ENCODE data around the gene TCF23.
"Not testable (repeated sequence)": the region's sequence is repeated elsewhere in the genome, so short reads cannot be mapped to it uniquely, and the experiment has no call there.

The TCF23 gene

DNA sequence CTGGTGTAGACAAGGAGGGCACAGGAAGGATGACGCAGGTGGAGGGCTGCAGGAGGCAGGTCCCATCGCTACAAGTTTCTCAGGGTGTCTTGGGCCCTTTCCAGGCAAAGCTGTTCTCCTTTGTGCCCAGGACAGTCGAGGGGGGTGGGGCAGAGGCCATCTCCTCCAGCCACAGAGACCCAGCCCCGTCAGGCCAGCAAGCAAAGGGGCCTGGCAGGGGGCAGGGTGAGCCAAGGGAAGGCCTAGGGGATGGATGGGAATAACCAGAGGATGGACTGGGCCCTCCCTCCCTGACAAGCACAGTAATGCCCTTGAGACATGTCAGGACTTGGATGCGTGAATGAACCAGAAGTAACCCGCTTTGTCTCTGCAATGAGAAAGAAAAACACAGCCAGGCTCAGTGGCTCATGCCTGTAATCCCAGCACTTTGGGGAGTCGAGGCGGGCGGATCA, 6.3 kb downstream of the TCF23 start:
- FAIRE-seq, result no peak

DNA sequence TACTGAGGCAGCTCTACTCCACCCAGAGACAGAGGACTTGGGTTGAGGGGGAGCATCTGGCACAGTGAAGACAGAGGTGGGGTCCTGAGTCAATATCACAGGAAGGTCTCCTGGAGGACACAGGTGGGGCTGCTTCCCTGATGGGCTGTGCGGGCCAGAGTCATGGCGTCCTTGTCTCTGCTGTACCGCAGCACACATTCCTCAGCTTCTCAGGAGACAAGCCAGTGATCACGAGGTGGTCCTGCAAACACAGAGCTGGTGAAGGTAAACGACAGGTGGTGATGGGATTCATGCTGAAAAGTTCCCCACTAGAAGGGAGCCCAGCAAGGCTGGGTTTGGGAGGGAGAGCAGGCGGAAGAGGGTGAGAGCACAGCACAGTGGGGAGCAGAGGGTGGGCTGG, 9.7 kb downstream of the TCF23 start:
- FAIRE-seq, result no peak

DNA sequence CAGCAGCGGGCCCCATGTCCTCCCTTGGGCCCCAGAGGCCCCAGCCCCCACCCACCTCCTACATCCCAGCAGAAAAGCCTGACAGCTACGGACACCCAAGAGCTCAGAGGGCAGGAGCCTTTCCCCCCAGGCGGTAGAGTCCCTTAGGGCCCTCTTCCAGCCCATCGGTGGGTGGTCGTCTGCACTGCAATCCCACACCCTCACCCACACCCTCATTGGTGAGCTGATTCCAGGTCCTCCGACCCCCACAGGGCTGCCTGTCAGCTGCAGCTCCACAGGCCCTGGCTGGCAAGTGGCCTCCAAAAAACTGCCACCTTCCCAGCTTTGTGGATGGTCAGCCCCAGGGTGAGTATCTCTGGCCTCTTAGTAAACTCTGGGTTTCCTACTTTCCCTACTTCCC, 10.5 kb downstream of the TCF23 start:
- no peak for FAIRE-seq

DNA sequence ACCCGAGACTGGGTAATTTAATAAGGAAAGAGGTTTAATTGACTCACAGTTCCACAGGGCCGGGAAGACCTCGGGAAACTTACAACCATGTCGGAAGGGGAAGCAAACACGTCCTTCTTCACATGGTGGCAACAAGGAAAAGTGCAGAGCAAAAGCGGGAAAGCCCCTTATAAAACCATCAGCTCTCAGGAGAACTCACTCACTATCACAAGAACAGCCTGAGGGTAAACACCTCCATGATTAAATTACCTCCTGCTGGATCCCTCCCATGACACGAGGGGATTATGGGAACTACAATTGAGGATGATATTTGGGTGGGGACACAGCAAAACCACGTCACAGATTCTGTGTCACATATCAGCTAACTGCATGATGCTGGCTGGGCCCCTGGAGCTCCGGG, 11.4 kb downstream of the TCF23 start:
- FAIRE-seq, result no peak

DNA sequence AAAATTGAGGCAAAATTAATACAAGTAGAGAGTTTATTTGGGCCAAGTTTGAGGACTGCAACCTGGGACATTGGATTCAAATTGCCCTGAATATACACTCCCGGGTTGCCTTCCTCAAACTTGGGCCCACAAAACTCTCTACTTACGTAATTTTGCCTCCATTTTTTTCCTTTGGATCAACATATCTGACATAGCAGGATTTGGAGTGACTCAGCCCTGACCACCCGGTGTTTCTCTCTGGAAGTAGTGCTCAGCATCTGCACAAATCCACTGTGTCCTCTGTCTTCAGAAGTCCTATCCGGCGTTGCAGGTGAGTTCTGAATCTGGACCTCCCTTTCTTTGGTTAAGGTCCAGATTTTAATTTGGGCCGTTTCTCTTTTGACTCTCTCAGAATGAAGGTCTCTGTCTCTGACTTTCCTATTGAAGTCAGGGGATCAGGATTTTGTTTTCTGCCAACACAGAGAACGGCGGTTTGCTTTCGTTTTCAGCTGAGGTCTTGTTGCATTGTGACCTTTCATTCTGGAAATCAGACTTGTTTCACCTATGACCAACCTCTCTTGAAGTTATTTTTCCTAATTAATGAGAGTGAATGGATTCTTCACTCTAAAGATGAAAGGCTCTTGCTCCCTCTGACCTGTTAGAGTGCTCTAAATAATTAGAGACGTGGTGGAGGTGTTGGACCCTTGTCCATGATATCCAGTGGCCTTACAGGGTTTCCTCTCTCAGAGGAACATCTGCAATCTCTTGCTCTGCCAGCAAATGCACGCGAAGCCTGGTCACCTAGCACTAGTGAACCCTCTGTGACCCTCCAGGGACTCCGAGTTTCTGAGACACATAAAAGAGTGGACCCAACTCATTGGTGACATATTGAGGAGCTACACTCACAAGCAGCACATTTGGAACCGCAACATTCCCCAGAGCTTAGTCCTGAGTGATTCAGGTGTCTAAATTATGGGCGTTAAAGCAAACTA, 13.6 kb downstream of the TCF23 start:
- no peak for FAIRE-seq

DNA sequence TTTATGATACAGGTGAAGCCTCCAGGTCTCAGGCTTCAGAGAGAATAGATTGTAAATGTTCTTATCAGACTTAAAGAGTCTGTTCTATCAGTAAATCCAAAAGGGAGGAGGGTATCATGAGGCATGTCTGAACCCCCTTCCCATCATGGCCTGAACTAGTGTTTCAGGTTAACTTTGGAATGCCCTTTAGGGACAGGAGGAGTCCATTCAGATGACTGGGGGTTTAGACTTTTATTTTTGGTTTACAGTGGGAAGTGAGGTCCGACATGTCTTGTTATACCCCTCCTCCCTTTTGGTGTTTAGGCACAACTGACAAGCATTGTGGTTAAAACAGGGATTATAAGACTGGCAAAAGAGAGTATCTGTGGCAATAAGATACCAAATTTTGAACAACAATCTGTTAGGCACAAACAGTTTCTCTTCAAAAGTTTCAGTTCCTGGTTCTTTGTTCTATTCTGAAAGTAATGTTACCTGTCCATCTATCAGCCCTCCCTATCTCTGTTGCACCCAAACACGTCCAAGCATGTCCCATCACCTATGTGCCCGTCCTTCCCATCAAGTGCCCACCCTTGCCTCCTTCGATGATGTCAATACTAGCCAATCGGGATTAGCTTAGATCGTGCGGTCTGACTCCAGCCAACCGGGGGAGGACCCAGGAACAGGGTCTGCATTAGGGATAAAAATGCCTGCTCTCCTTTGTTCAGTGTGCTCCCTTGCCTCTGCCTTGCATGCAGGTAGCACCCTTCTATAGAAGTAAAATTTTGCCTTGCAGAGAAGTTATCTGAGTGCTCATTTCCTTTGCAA, 16.4 kb downstream of the TCF23 start:
- FAIRE-seq, result no peak

DNA sequence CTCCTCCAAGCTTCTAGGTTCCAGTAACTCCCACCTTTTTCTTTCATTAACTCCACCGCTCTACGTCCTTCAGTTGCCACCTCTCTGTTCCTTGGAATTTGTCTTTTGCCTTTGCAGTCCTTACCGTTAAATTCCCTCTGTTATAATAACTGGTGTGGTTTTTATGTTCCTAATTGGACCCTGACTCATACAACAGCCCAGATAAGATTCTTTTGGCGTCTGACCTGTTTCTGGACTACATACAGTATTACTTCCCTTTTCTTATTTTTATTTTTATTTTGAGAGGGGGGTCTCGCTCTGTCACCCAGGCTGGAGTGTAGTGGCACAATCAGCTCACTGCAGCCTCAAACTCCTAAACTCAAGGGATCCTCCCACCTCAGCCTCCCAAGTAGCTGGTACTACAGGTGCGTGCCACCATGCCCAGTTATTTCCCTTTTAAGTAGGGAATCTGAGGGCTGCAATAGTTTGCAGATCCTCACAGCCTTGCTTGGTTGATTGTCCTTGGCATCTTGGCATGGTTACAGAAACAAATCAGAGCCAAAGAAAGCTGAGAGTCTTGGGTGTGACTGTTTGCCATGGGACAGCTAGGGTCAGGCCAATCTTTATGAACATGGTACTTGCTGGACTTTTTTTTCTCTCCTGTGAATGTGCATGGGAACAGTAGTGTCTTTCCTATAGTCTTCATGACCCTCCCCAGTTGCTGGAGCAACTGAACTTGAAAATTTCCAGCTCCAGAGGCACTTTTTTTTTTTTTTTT, 22.0 kb downstream of the TCF23 start:
- no peak for FAIRE-seq

DNA sequence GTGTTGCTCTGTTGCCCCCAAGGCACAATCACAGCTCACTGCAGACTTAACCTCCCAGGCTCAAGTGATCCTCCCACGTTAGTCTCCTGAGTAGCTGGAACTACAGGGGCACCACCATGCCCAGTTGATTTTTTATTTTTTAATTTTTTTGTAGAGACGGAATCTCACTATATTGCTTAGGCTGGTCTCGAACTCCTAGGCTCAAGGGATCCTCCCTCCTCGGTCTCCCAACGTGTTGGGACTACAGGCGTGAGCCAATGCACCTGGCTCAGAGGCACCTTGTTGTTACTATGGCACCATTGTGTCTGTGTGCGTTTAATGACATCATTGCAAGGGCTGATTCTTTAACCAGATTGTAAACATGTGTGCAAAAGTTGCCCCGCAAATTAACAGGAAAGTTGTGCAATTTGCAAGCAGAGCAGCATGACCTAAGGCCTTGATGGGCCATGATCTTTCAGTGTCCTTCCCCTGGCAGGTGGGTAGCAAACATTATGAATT, 22.6 kb downstream of the TCF23 start:
- no peak for FAIRE-seq

DNA sequence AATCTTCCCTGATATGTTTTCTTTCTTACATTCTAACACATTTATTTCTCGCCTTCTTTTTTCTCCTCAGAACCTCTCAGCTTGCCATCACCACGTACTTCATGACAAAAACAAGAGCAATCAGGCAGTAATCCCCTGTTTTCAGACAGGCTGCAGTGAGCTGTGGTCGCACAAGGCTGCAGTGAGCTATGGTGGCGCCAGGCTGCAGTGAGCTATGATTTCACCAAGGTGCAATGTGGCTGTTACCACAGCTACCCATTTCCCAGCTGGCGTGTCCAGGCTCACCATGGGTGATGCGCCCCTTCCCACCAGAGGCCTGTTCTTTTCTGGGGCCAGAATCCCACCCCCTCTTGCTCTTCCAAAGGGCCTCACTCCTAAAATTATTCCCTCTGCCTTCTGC, 25.8 kb downstream of the TCF23 start:
- no peak for FAIRE-seq

DNA sequence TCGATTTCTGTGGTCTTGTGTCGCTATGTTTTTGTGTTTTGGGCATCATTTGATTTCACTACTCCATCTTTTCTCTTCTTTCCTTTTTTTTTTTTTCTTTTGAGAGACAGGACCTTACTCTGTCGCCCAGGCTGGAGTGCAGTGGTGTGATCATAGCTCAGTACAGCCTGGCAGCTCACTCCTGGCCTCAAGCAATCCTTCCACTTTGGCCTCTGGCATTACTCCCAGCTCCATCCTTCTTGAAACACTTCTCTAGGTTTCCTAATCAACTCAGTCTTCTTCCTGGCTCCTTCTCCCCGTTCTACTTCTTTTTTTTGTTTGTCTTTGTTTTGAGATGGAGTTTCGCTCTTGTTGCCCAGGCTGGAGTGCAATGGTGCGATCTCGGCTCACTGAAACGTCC, 26.5 kb downstream of the TCF23 start:
- FAIRE-seq, result no peak

DNA sequence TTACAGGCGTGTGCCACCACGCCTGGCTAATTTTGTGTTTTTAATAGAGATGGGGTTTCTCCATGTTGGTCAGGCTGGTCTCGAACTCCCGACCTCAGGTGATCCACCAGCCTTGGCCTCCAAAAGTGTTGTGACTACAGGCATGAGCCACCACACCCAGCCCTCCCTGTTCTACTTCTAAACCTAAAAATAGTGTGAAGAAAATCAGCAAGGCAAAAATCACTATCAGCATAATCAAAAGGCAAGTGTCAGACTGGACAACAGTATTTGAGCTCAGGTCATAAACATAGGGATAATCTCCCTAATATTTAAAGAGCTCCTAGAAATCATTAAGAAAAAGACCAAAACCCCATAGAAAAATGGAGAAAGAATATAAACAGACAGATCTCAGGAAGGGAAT, 27.0 kb downstream of the TCF23 start:
- FAIRE-seq, result not testable (repeated sequence)

DNA sequence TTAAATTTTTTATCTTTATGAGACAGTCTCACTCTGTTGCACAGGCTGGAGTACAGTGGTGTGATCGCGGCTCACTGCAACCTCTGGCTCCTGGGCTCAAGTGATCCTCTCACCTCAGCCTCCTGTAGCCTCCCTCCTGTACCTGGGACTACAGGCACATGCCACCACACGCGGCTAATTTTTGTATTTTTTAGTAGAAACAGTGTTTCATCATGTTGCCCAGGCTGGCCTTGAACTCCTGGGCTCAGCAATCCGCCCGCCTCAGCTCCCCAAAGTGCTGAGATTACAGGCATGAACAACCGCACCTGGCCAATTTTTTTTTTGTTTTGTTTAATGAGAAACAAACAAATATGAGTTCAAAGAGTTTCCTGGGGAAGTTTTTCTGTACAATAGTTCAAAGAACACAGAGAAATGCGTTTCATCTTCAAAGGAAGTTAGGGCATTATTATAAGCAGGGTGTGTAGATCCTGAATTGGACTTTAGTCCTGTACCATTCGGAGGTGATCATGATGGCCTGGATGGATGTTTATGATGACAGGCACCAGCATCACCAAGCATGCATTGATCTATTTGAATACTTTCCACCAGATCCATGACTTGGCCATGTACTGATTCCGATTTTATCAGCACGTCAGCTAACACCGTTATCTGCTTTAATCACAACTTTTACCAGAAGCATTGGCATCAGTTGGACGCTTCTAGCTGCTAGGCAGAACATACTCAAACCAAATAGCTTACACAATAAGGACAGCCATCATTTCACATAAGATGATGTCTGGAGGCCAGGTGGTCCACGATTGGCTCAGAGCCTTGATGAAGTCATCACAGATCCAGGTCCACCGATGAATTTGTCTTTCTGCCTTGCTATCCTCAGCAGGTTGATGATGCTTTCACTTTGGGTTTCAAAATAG, 28.9 kb downstream of the TCF23 start:
- FAIRE-seq, result no peak

DNA sequence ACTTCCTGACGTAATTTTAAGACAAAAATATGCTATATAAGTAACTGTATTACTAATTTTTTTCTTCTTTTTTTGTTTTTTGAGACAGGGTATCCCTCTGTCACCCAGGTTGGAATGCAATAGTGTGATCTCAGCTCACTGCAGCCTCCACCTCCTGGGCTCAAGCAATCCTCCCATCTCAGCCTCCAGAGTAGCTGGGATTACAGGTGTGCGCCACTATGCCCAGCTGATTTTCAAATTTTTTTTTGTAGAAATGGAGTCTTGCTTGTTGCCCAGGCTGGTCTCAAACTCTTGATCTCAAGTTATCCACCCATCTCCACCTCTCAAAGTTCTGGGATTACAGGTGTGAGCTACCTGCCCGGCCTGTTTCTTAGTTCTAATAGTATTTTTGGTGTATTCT, 29.7 kb downstream of the TCF23 start:
- FAIRE-seq, result no peak

DNA sequence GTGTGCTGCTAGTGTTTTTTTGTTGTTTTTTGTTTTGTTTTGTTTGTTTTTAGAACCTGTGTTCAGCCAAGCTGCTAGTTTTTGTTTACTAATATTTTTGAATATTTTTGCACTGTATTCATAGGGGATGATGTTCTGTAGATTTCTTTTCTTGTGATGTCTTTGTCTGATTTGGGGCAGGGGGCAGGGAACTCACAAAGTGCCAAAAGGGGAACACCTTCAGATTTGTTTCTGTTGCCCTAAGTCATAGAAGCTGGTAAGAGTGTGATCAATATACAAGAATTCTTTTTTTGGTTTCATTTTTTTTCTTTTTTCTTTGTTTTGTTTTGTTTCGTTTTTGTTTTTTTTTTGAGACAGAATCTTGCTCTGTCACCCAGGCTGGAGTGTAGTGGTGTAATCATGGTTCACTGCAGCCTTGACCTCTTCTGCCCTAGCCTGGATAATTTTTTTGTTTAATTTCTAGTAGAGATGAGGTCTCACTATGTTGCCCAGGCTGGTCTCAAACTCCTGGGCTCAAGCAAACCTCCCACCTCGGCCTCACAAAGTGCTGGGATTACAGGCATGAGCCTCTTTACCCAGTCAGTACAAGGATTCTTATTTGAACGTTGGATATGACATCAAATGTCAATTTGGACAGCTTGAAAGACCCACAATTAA, 30.7 kb downstream of the TCF23 start:
- no peak for FAIRE-seq

DNA sequence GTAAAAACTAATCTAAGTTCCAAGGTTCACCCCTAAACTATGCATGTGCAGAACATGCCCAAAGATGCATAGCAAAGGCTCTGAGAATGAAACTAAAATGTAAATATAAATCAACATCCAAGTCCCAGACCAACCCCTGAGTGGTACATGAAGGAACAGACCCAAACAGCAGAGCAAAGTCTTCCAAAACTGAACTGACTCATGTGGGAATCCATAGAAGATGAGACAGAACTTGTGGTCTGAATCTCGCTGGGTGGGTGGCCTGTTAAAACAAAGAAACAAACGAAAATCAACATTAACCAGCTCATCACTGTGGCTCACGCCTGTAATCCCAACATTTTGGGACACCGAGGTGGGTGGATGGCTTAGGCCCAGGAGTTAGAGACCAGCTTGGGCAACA, 33.5 kb downstream of the TCF23 start:
- FAIRE-seq, result no peak

DNA sequence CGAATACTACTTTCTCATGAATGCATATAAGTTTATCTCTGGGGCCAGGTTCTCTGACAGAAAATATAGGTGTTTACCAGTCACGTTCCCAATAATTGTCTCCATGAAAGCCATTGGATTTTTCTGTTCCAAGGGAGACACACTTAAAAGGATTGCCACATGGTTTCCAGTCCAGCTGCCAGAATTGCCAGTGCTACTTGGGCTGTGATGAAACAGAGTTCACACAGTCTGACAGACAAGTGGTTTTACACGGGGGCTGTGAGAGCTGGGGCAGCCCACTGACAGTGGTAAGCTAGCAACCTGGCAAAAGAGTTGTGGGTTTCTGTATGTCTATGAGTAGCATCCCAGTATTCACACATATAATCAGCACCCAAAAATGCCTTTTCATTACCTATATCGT, 35.3 kb downstream of the TCF23 start:
- FAIRE-seq, result no peak

DNA sequence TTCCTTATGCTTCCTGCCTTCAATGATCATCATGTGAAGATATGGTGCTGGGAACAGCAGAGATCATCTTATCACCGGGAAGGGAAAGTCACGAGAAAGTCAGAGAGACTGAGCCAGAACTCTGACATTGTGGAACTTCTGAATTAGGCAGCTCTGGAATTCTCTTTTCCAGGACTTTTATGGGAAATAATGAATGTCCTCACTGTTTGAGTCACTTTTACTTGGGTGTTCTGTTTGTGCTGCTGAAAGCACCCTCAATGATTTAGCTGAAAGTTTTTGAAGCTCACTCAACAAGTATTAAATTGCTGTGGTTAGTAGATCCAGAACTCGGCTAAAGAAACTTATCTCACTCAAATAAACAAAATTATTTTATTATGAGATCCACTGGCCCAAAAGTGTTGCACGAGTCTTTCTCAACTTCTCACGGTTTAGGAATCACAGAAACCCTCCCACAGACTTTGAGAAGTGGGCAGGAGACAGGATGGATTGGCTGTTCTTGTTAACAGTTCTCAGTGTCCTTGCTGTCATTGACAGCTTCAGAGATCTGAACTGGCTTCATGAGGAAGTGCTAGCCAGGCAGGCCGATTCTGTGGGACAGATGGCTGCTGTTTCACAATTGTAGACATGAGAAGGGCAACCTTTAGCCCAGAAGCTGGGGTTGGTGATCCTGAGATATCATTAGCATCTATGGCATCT, 36.7 kb downstream of the TCF23 start:
- no peak for FAIRE-seq

DNA sequence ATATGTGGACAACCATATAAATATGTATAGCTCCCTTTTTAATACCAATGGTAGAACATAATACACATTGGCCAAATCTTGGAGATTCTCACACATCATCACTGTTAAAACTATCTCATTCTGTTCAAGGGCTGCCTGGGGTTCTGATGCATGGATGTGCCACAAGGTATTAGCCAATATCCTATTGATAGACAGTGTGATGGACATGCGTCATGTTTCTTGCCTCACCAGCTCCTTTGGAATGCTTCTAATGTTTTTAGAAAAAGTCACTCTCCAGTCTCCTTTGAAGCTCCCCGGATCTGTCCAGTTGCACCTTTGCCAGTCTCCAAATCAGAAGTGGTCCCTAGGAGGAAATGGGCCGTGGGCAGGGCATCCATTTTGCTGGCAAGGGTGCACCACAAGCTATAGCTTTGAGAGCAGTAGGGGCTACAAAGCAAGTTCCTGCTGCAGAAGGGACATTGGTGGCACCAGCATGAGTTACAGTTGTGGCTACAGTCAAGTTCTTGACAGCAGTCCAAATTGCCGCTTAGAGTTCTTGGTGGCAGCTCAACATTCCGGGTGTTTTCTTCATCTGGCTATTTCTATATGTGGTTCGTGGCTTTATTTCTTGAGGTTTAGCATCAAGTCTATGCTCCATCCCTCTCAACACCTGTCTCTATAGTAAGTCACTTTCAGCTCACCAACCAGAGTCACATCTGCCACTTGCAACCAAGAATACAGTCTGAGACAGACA, 38.0 kb downstream of the TCF23 start:
- no peak for FAIRE-seq

DNA sequence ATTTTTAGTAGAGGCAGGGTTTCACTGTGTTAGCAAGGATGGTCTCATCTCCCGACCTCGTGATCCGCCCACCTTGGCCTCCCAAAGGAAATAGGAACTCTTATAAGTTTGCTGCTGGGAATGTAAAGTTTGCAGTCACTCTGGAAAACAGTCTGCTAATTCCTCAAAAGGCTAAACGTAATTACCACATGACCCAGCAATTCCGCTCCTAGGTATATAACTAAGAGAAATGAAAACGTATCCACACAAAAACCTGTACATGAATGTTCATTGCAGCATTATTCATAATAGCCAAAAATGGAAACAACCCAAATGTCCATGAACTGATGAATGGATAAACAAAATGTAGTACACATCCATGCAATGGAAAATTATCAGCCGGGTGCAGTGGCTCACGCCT, 41.2 kb downstream of the TCF23 start:
- FAIRE-seq, result no peak
